Panc1 (cell line): ENCODE data around the gene SMC4. TPM values are rescaled to one million over a fixed set of nuclear protein-coding genes. Genes with fewer than 3 reads are reported as not detected.

Source experiments
- ATAC-seq: fragments of 200-7000 bp; cut with Tn5 transposase; 2 replicates; pipeline ENCODE4 v1.9.1; 2020; ENCODE audit warnings: mild to moderate bottlenecking, moderate library complexity
- BruUV-seq: library from RNA; stranded (reverse); fragments of 400-500 nt; replicated peaks from 2 replicates; lab custom pipeline; 2021; lab: Mats Ljungman, UMichigan
- CTCF ChIA-PET: fragments of 300-600 bp; sonication (Branson Sonifier 250); formaldehyde crosslinking; loops from one replicate; lab custom pipeline; 2022; ENCODE audit warnings: antibody characterized with exemption; lab: Charles Lee
- POLR2A ChIA-PET: fragments of 300-600 bp; sonication (Branson Sonifier 250); formaldehyde crosslinking; loops from one replicate; lab custom pipeline; 2022; ENCODE audit warnings: antibody characterized with exemption; lab: Charles Lee
- DNase-seq: peaks from one replicate; pipeline ENCODE4 v3.0.0-alpha.2; 2010; ENCODE audit warnings: low read depth, low spot score
- H3K27ac ChIP-seq: 2 replicates; pipeline ENCODE4 v1.5.1; 2011; ENCODE audit warnings: mild to moderate bottlenecking, low read length, inconsistent platforms
- H3K27me3 ChIP-seq: fragments of 200-500 bp; sonication (Bioruptor generic); 2 replicates; pipeline ENCODE4 v1.6.0; 2014; ENCODE audit warnings: low read length, inconsistent platforms; ENCODE audit not compliant: control insufficient read depth, insufficient read depth
- H3K36me3 ChIP-seq: fragments of 200-500 bp; sonication (Bioruptor generic); 2 replicates; pipeline ENCODE4 v1.5.1; 2014; ENCODE audit warnings: inconsistent platforms, mild to moderate bottlenecking, low read length, moderate library complexity; ENCODE audit not compliant: control insufficient read depth, insufficient read depth
- H3K4me1 ChIP-seq: 2 replicates; pipeline ENCODE4 v1.5.1; 2011; ENCODE audit warnings: inconsistent platforms, mild to moderate bottlenecking, low read length, moderate library complexity; ENCODE audit not compliant: control insufficient read depth, insufficient read depth
- H3K4me3 ChIP-seq, 2 experiments: 2 replicates each; pipeline ENCODE4 v1.5.1; 2011 to 2012; ENCODE audit warnings: low read depth in 2 of 2, low read length in 2 of 2, mild to moderate bottlenecking in 2 of 2, inconsistent platforms in 1 of 2, moderate library complexity in 1 of 2
- H3K9me3 ChIP-seq: fragments of 200-500 bp; sonication (Bioruptor generic); 2 replicates; pipeline ENCODE4 v1.5.1; 2014; ENCODE audit warnings: low read depth, mild to moderate bottlenecking, inconsistent platforms, low read length, moderate library complexity; ENCODE audit not compliant: control insufficient read depth, insufficient read depth
- POLR2AphosphoS5 ChIP-seq: IDR thresholded peaks from 2 replicates; pipeline ENCODE4 v1.6.1; 2012; ENCODE audit warnings: mild to moderate bottlenecking, low read depth, low read length, moderate library complexity
- SIN3A ChIP-seq: IDR thresholded peaks from 2 replicates; pipeline ENCODE4 v1.6.1; 2012; ENCODE audit warnings: low read depth, mild to moderate bottlenecking, low read length, moderate library complexity, borderline replicate concordance; ENCODE audit not compliant: insufficient read depth
- TCF7L2 ChIP-seq: IDR thresholded peaks from 2 replicates; pipeline ENCODE4 v1.6.1; 2011; ENCODE audit warnings: mild to moderate bottlenecking, low read depth, low read length, inconsistent platforms
- in situ Hi-C: cut with HindIII; loops from 2 replicates; pipeline ENCODE4 v1.10.0; 2016; ENCODE audit warnings: low sequenced_read_pairs, low pct_unique_long_range_greater_than_20kb
- intact Hi-C: fragments of 100-400 bp; cut with micrococcal nuclease; formaldehyde crosslinking; loops from one replicate; pipeline ENCODE4 v1.10.0; 2022; ENCODE audit not compliant: unreplicated experiment
- total RNA-seq: library from RNA; stranded (reverse); gene quantifications from one replicate; pipeline ENCODE4 v1.2.1, GENCODE V29; 2021; ENCODE audit not compliant: unreplicated experiment
- TF ChIP-seq, protein P1 (sequence below), 2 experiments: IDR thresholded peaks; 2 replicates each; pipeline ENCODE4 v1.6.1; 2011 to 2012; ENCODE audit warnings: low read depth in 2 of 2, control low read depth in 1 of 2, low read length in 1 of 2, mild to moderate bottlenecking in 1 of 2, moderate library complexity in 1 of 2; ENCODE audit not compliant: insufficient read depth in 1 of 2
- TF ChIP-seq, protein P2 (sequence below): fragments of 450-650 bp; IDR thresholded peaks from 2 replicates; pipeline ENCODE4 v1.5.1; 2017; ENCODE audit warnings: mild to moderate bottlenecking

The SMC4 gene
- total RNA-seq, 1 experiment from 2014 or later, result 160 TPM

DNA sequence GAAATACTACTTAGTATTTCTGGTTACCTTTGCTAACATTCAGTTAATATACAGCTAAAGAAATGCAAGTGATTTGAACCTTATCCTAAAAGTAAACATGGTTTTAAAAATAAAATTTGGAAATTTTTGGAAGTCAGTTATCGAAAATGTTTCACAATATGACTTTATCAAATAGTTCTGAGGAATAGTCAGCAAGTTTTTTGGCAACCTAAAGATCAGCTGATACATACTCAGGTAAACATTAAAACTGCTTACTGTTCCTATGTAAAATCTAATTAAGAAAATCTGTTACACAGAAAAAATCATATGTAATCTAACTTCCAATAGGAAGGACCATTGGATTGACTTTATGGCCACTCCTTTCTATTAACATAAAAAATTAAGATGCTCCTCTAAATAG is 24.5 kb upstream of the SMC4 start:
- ATAC-seq, result no peak
- Histone ChIP-seq H3K9me3 (no peaks in the 10 kb centered on the region), H3K27ac (no peak overlapping the region), H3K36me3 (peaks cover 8% of the 10 kb centered on the region; the same call in 1 of the 2 replicates), H3K4me1 (no peaks in the 10 kb centered on the region), H3K4me3 (no peak overlapping the region), H3K27me3 (no peaks in the 10 kb centered on the region)
- ChIA-PET POLR2A (no interaction called here), CTCF (no interaction called here)
- no TSS peak for BruUV-seq
- in situ Hi-C loops, result no loop called here
- intact Hi-C loops, result no loop called here
- no peak for DNase-seq
- TF ChIP-seq, protein P1, sequence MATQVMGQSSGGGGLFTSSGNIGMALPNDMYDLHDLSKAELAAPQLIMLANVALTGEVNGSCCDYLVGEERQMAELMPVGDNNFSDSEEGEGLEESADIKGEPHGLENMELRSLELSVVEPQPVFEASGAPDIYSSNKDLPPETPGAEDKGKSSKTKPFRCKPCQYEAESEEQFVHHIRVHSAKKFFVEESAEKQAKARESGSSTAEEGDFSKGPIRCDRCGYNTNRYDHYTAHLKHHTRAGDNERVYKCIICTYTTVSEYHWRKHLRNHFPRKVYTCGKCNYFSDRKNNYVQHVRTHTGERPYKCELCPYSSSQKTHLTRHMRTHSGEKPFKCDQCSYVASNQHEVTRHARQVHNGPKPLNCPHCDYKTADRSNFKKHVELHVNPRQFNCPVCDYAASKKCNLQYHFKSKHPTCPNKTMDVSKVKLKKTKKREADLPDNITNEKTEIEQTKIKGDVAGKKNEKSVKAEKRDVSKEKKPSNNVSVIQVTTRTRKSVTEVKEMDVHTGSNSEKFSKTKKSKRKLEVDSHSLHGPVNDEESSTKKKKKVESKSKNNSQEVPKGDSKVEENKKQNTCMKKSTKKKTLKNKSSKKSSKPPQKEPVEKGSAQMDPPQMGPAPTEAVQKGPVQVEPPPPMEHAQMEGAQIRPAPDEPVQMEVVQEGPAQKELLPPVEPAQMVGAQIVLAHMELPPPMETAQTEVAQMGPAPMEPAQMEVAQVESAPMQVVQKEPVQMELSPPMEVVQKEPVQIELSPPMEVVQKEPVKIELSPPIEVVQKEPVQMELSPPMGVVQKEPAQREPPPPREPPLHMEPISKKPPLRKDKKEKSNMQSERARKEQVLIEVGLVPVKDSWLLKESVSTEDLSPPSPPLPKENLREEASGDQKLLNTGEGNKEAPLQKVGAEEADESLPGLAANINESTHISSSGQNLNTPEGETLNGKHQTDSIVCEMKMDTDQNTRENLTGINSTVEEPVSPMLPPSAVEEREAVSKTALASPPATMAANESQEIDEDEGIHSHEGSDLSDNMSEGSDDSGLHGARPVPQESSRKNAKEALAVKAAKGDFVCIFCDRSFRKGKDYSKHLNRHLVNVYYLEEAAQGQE (IDR thresholded peaks at IDR 0.05; ENCODE audit: insufficient read depth in 1 of 2, low read depth in 2 of 2, low read length in 1 of 2), result no peak
- TF ChIP-seq, protein P2, sequence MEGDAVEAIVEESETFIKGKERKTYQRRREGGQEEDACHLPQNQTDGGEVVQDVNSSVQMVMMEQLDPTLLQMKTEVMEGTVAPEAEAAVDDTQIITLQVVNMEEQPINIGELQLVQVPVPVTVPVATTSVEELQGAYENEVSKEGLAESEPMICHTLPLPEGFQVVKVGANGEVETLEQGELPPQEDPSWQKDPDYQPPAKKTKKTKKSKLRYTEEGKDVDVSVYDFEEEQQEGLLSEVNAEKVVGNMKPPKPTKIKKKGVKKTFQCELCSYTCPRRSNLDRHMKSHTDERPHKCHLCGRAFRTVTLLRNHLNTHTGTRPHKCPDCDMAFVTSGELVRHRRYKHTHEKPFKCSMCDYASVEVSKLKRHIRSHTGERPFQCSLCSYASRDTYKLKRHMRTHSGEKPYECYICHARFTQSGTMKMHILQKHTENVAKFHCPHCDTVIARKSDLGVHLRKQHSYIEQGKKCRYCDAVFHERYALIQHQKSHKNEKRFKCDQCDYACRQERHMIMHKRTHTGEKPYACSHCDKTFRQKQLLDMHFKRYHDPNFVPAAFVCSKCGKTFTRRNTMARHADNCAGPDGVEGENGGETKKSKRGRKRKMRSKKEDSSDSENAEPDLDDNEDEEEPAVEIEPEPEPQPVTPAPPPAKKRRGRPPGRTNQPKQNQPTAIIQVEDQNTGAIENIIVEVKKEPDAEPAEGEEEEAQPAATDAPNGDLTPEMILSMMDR, result no peak
- no peak for TF ChIP-seq SIN3A
- TF ChIP-seq TCF7L2, result no peak
- TF ChIP-seq POLR2AphosphoS5, result no peak

DNA sequence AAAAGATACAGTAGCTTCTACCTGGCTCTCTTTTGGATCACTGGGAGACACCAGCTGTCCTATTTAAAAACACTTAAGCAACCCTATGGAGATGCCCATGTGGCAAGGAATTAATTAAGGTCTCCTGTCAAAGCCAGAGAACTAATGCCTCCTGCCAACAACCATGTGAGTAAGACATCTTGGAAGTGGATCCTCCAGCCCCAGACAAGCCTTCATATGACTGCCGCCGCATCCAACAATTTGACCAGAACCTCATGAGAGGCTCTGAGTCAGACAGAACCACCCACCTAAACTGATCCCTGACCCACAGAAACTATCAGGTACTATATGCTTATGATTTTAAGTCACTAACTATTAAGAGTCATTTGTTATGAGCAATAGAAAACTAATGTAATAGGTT is 22.8 kb upstream of the SMC4 start:
- no TSS peak for BruUV-seq
- Histone ChIP-seq H3K9me3 (no peaks in the 10 kb centered on the region), H3K27me3 (no peaks in the 10 kb centered on the region), H3K4me3 (no peak overlapping the region), H3K27ac (no peak overlapping the region), H3K4me1 (no peaks in the 10 kb centered on the region), H3K36me3 (peaks cover 11% of the 10 kb centered on the region; the same call in 1 of the 2 replicates)
- in situ Hi-C loops (no loop called here), intact Hi-C loops (no loop called here)
- ChIA-PET CTCF (no interaction called here), POLR2A (no interaction called here)
- TF ChIP-seq, protein P1 (IDR thresholded peaks at IDR 0.05; ENCODE audit: insufficient read depth in 1 of 2, low read depth in 2 of 2, low read length in 1 of 2), result no peak
- TF ChIP-seq, protein P2, result no peak
- TF ChIP-seq POLR2AphosphoS5 (no peak), SIN3A (no peak), TCF7L2 (no peak)
- DNase-seq (no peak), ATAC-seq (no peak)
